Retinal pigment epithelial cell (primary cell): ENCODE results near the gene DCBLD2.

ENCODE experiments used
- DNase-seq: peaks from one replicate; pipeline ENCODE4 v3.0.0-alpha.2; 2010; ENCODE audit warnings: low read depth
- H3K4me3 ChIP-seq: 2 replicates; pipeline ENCODE4 v1.5.1; 2011; ENCODE audit warnings: mild to moderate bottlenecking, low read length, control low read depth, moderate library complexity
- TF ChIP-seq, protein P1 (sequence below): conservative IDR thresholded peaks from 2 replicates; pipeline ENCODE4 v1.5.1; 2011; ENCODE audit warnings: low read depth, low read length, control low read depth, inconsistent platforms

Gene DCBLD2

GRCh38 chr3:98754483-98754882, 147.0 kb downstream of the DCBLD2 start:
- TF ChIP-seq, protein P1, sequence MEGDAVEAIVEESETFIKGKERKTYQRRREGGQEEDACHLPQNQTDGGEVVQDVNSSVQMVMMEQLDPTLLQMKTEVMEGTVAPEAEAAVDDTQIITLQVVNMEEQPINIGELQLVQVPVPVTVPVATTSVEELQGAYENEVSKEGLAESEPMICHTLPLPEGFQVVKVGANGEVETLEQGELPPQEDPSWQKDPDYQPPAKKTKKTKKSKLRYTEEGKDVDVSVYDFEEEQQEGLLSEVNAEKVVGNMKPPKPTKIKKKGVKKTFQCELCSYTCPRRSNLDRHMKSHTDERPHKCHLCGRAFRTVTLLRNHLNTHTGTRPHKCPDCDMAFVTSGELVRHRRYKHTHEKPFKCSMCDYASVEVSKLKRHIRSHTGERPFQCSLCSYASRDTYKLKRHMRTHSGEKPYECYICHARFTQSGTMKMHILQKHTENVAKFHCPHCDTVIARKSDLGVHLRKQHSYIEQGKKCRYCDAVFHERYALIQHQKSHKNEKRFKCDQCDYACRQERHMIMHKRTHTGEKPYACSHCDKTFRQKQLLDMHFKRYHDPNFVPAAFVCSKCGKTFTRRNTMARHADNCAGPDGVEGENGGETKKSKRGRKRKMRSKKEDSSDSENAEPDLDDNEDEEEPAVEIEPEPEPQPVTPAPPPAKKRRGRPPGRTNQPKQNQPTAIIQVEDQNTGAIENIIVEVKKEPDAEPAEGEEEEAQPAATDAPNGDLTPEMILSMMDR, result no peak
- no peak for DNase-seq
- H3K4me3 ChIP-seq, result no peak overlapping the region

DNA sequence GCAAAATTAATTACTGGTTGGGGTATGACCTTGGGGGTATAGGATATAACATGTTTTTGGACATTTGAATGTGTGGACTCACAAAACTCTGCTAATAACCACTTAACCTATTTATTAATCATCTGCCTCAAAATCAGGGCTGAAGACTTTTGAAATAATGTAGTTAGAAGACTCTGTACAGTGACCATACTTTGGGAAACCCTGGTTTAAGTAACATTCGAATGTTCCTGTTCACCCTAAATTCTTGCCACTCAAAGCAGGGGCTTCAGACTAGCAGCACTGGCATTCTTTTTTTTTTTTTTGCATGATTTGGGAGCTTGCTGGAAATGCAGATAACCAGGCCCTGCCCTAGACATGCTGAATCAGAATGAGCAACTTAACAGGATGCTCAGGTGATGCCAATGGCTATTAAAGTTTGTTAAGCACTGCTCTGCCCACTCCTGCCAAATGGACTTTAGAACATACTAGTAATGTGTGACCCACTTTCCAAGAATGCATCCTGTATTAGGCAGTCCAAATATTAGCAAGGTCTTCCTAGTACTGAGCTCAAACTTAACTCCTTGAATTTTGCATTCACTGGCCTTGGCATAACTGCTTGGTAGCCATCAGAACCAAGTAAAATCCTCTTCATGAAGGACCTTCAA, 151.1 kb downstream of the DCBLD2 start:
- DNase-seq, result no peak
- no peak overlapping the region for H3K4me3 ChIP-seq
- TF ChIP-seq, protein P1, result no peak

DNA sequence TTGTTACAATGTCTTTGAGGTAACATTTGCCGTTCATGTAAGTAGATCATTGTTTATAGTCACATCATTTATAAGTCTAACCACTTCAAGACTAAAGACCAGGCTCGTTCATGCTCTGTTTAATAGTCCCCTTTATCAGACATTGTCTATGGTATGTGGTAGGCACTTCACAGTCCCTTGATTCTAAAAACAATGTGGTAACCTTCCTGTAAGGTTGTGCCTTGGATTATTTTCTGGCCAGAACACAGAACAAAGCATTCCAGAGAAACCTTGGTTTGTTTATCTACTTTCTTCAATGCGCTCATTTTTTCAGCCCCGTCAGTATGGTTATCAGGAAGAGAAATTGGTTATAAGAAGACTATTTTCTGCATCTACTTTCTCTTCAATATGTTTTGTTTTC, 154.6 kb downstream of the DCBLD2 start:
- no peak overlapping the region for H3K4me3 ChIP-seq
- TF ChIP-seq, protein P1, result no peak
- no peak for DNase-seq

- DNase-seq, result no peak
- no peak overlapping the region for H3K4me3 ChIP-seq
- TF ChIP-seq, protein P1, result no peak
Observed at GRCh38 chr3:98746122-98746521, 155.4 kb downstream of the DCBLD2 start.
